Neural cell (in vitro differentiated cells): Measurements from ENCODE around the gene SDK1.

Experiments used
- CTCF ChIP-seq: fragments of 450-650 bp; IDR thresholded peaks from 2 replicates; pipeline ENCODE4 v1.5.1; 2014; ENCODE audit warnings: antibody characterized with exemption, mild to moderate bottlenecking, moderate library complexity; ENCODE audit not compliant: poor library complexity, severe bottlenecking
- EP300 ChIP-seq: fragments of 450-650 bp; conservative IDR thresholded peaks from 2 replicates; pipeline ENCODE4 v1.6.1; 2014; ENCODE audit warnings: antibody characterized with exemption, mild to moderate bottlenecking, moderate library complexity; ENCODE audit not compliant: poor library complexity, severe bottlenecking
- EZH2 ChIP-seq: fragments of 200-600, 300-800 bp; shearing (Covaris generic), sonication (generic); IDR thresholded peaks from 2 replicates; pipeline ENCODE4 v1.6.1; 2014; ENCODE audit warnings: antibody characterized with exemption, low read length, borderline replicate concordance, mild to moderate bottlenecking; ENCODE audit not compliant: insufficient read depth, poor library complexity, severe bottlenecking
- MXI1 ChIP-seq: fragments of 450-650 bp; conservative IDR thresholded peaks from 2 replicates; pipeline ENCODE4 v1.6.1; 2014; ENCODE audit warnings: antibody characterized with exemption, mild to moderate bottlenecking; ENCODE audit not compliant: poor library complexity, severe bottlenecking
- POLR2AphosphoS5 ChIP-seq: IDR thresholded peaks from 2 replicates; pipeline ENCODE4 v1.6.1; 2012
- RAD21 ChIP-seq: fragments of 450-650 bp; conservative IDR thresholded peaks from 2 replicates; pipeline ENCODE4 v1.6.1; 2014; ENCODE audit warnings: antibody characterized with exemption, mild to moderate bottlenecking, moderate library complexity
- SMC3 ChIP-seq: fragments of 450-650 bp; conservative IDR thresholded peaks from 2 replicates; pipeline ENCODE4 v1.6.1; 2014; ENCODE audit warnings: antibody characterized with exemption, mild to moderate bottlenecking, moderate library complexity; ENCODE audit not compliant: poor library complexity

- no peak for TF ChIP-seq CTCF
- no peak for TF ChIP-seq EP300
- TF ChIP-seq EZH2 = no peak
- no peak for TF ChIP-seq RAD21
- TF ChIP-seq SMC3 = no peak
- no peak for TF ChIP-seq POLR2AphosphoS5
- TF ChIP-seq MXI1 = no peak
Measured at GRCh38 chr7:4269746-4270145, 968.7 kb downstream of the SDK1 start.
